Measurements from ENCODE around the gene CD81. TPM values are rescaled to one million over a fixed set of nuclear protein-coding genes. Genes with fewer than 3 reads are reported as not detected.

CD81 gene
- total and polyA plus RNA-seq, 10 of the 15 experiments (the other 5 are each of a cell fraction or from before 2014, with no cell fraction given): 2.0 to 145 (median 57.2) TPM

GRCh38 chr11:2360081-2360642 is 16.9 kb upstream of the CD81 start:
- no peaks in the 10 kb centered on the region; a peak in 1 of 4 replicates for H3K27me3 ChIP-seq (replicated peaks in 1 of 2; ENCODE audit: control insufficient read depth in 2 of 2, insufficient read depth in 2 of 2, low read length in 1 of 2)
- H3K9ac ChIP-seq (ENCODE audit: control insufficient read depth, insufficient read depth, low read length): no peak overlapping the region
- BruUV-seq (replicated peaks): no TSS peak
- 45% methylated on average over 14 of the region's 14 CpGs for WGBS (ENCODE audit: insufficient coverage, insufficient replicate concordance, low lambda C conversion rate, missing lambda C conversion rate)
- SMC1A ChIA-PET (ENCODE audit: uncharacterized antibody, unreplicated experiment): no interaction called here
- intact Hi-C loops (cut with micrococcal nuclease; ENCODE audit: unreplicated experiment): no loop called here
- TF ChIP-seq ZNF384 (IDR thresholded peaks at IDR 0.05; ENCODE audit: borderline replicate concordance, low read depth, low read length) (no peak), KAT2A (conservative IDR thresholded peaks at IDR 0.05; ENCODE audit: control insufficient read depth, low read depth, low read length) (no peak), ZBTB33 (IDR thresholded peaks at IDR 0.05) (no peak), YBX1 (IDR thresholded peaks at IDR 0.05) (no peak), RAD51 (IDR thresholded peaks at IDR 0.05) (no peak), BMI1 (IDR thresholded peaks at IDR 0.05; ENCODE audit: borderline replicate concordance) (no peak), PAX5 (IDR thresholded peaks at IDR 0.05; ENCODE audit: borderline replicate concordance, low read depth, low read length) (no peak), JUNB (IDR thresholded peaks at IDR 0.05) (no peak), HDAC6 (IDR thresholded peaks at IDR 0.05; ENCODE audit: unreplicated experiment) (no peak), YY1 (IDR thresholded peaks at IDR 0.05; ENCODE audit: low read depth, low read length) (no peak), NFIC (IDR thresholded peaks at IDR 0.05; ENCODE audit: low read depth, low read length) (no peak), JUND (IDR thresholded peaks at IDR 0.05; ENCODE audit: low read depth, low read length) (no peak), HCFC1 (IDR thresholded peaks at IDR 0.05; ENCODE audit: low read length) (no peak), SMAD5 (IDR thresholded peaks at IDR 0.05; ENCODE audit: low read depth) (no peak), PKNOX1 (IDR thresholded peaks at IDR 0.05) (no peak), MTA3 (IDR thresholded peaks at IDR 0.05; ENCODE audit: borderline replicate concordance, low read length) (no peak), STAT3 (IDR thresholded peaks at IDR 0.05; ENCODE audit: low read depth, low read length) (no peak), MXI1 (IDR thresholded peaks at IDR 0.05; ENCODE audit: low read depth, low read length) (no peak), ZBED1 (IDR thresholded peaks at IDR 0.05; ENCODE audit: borderline replicate concordance) (no peak), SMC3 (IDR thresholded peaks at IDR 0.05; ENCODE audit: borderline replicate concordance, low read length) (no peak)
- H3K27ac ChIP-seq (ENCODE audit: control insufficient read depth, insufficient read depth): no peak overlapping the region
- H3K4me3 ChIP-seq: no peak overlapping the region
- RAD21 ChIA-PET (ENCODE audit: unreplicated experiment): no interaction called here
- H3K4me1 ChIP-seq (ENCODE audit: control insufficient read depth, insufficient read depth, low read length): no peaks in the 10 kb centered on the region
- H3K79me2 ChIP-seq (ENCODE audit: control insufficient read depth, insufficient read depth, low read length): no peaks in the 10 kb centered on the region
- no peak for FAIRE-seq
- no peak for DNase-seq (ENCODE audit: low read depth, low spot score)
- no peak overlapping the region for H3K4me2 ChIP-seq (ENCODE audit: control insufficient read depth, insufficient read depth)
- POLR2A ChIA-PET: no interaction called here
- H2AFZ ChIP-seq (ENCODE audit: control insufficient read depth, low read depth, low read length): no peak overlapping the region
- no peaks in the 10 kb centered on the region for H3K9me3 ChIP-seq (replicated peaks; ENCODE audit: control insufficient read depth, insufficient read depth, low read length)
- CTCF ChIA-PET: no interaction called here
- H4K20me1 ChIP-seq (ENCODE audit: control insufficient read depth, insufficient read depth): no peaks in the 10 kb centered on the region
- no peaks in the 10 kb centered on the region for H3K36me3 ChIP-seq (ENCODE audit: control insufficient read depth in 2 of 2, insufficient read depth in 2 of 2, low read length in 1 of 2)
- in situ Hi-C loops (cut with MboI): no loop called here
- no peak for ATAC-seq

Data from GM12878 (cell line).